Muscle layer of colon (tissue), 2 donors: ENCODE data around the gene ACSF2.

Experiments
- H3K27ac ChIP-seq: one replicate; pipeline ENCODE4 v1.7.0; 2013; ENCODE audit warnings: low read depth, mild to moderate bottlenecking, low read length, moderate library complexity
- H3K27me3 ChIP-seq, 2 donors: one replicate each; pipeline ENCODE4 v1.7.0; 2013; ENCODE audit warnings: low read length in 2 of 2, mild to moderate bottlenecking in 2 of 2; ENCODE audit not compliant: insufficient read depth in 2 of 2, control insufficient read depth in 1 of 2
- H3K36me3 ChIP-seq: one replicate; pipeline ENCODE4 v1.7.0; 2013; ENCODE audit warnings: mild to moderate bottlenecking, low read length; ENCODE audit not compliant: insufficient read depth
- H3K4me1 ChIP-seq: one replicate; pipeline ENCODE4 v1.7.0; 2013; ENCODE audit warnings: mild to moderate bottlenecking, low read length; ENCODE audit not compliant: insufficient read depth
- H3K4me3 ChIP-seq, 2 donors: one replicate each; pipeline ENCODE4 v1.7.0; 2013; ENCODE audit warnings: low read length in 2 of 2, low read depth in 1 of 2, mild to moderate bottlenecking in 1 of 2, moderate library complexity in 1 of 2
- H3K9ac ChIP-seq: one replicate; pipeline ENCODE4 v1.7.0; 2013; ENCODE audit warnings: low read length
- H3K9me3 ChIP-seq: one replicate; pipeline ENCODE4 v1.7.0; 2013; ENCODE audit warnings: mild to moderate bottlenecking, low read length
- donor health status: abdominal sarcoma.
- donor health status: Adenocarcinoma of cecum.

The ACSF2 gene

GRCh38 chr17:50514936-50515702, 89.1 kb downstream of the ACSF2 start:
- Histone ChIP-seq H3K27ac (no peak overlapping the region), H3K36me3 (no peaks in the 10 kb centered on the region), H3K4me1 (peaks cover 7% of the 10 kb centered on the region), H3K27me3 (no peaks in the 10 kb centered on the region), H3K9me3 (no peaks in the 10 kb centered on the region), H3K9ac (no peak overlapping the region), H3K4me3 (no peak overlapping the region)

DNA sequence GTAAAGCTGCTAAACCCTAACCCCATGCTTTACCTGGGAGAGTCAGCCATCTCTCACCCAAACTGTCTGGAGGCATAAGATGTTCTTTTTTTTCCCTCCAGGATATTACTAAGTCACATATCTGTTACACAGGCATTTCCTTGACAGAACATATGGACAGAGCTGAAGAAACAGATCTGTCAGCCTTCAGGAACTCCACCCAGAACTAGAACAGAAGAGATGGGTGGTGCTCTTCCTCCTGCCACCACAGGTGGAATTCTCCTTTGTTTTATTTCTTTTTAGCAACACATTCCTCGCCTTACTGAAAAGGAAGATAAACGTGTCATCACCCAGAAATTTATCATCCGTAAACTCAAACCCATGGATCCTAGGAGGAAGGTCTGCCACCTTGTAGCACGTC, 91.0 kb downstream of the ACSF2 start:
- H3K27ac ChIP-seq = no peak overlapping the region
- no peaks in the 10 kb centered on the region for H3K36me3 ChIP-seq
- no peaks in the 10 kb centered on the region for H3K27me3 ChIP-seq
- peaks cover 7% of the 10 kb centered on the region for H3K4me1 ChIP-seq
- H3K9me3 ChIP-seq = no peaks in the 10 kb centered on the region
- no peak overlapping the region for H3K4me3 ChIP-seq
- H3K9ac ChIP-seq = no peak overlapping the region

DNA sequence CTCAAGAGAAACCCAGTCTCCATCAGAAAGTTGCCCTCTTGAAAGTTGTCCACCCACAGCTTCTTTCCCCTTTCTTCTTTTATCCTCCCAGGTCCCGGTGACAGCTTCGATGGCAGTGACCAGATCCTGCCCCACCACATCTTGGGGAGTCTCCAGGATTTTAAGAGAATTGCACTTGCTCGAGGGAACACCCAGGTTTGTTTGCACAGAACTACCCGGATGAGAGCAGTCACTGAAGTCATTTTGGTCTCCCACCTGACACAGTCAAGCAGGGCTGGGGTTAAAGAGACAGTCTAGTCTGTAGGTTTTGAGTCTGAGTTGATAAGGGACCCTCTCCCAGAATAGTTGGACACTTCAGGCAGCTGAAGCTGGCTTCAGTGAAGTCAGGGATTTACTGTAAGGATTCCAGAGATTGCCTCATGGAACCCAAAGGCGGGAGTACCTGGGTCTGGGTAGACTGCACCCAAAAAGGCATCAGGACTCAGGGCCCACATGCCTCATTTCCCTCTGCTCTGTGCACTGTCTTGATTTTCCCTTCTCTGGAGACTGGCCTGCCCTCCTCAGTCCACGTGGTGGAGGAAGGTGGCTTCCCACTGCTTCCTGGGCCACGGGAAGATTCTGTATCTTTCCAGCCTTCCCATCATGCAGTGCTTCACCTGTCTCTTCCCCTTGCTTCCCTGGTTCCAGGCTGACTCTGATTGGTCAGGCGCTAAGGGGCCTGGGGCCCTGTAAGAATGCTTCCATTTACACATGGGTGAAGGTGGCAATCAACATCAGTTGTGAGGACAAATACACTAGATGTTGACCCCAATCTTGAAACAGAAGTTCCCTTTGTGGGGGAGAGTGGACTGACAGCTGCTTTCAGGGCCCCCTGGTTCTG, 91.7 kb downstream of the ACSF2 start:
- H3K9ac ChIP-seq = no peak overlapping the region
- no peaks in the 10 kb centered on the region for H3K36me3 ChIP-seq
- no peak overlapping the region for H3K4me3 ChIP-seq
- peaks cover 7% of the 10 kb centered on the region for H3K4me1 ChIP-seq
- no peak overlapping the region for H3K27ac ChIP-seq
- no peaks in the 10 kb centered on the region for H3K27me3 ChIP-seq
- no peaks in the 10 kb centered on the region for H3K9me3 ChIP-seq

DNA sequence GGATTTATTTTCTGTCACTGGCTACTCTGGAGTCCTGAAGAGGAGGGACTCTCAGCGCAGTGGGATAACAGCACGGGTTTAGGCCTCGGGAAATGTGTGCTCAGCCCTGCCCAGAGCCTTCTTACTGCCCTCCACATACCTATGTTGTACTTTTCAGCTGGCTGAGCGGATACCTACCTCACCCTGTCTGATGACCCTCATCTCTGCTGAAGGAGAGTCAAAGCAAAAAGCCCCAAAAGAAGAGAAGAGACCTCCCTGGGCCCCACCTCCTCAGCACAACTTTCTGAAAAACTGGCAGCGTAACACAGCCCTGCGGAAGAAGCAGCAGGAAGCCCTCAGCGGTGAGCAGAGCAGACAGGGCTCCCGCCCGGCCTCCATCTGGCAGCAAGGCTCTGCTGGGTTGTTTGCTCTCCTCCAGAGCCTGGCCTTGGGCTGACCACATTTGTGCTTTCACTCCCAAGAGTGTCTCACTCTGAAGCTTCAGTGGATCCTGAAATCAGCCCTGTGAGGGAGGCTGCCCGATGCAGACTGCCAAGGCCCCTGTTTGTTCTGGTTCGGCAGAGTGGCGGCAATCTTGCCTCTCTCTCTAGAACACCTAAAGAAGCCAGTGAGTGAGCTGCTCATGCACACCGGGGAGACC, 92.5 kb downstream of the ACSF2 start:
- H3K4me1 ChIP-seq = peaks cover 7% of the 10 kb centered on the region
- no peak overlapping the region for H3K9ac ChIP-seq
- H3K36me3 ChIP-seq = no peaks in the 10 kb centered on the region
- H3K27me3 ChIP-seq = no peaks in the 10 kb centered on the region
- no peak overlapping the region for H3K4me3 ChIP-seq
- H3K27ac ChIP-seq = no peak overlapping the region
- H3K9me3 ChIP-seq = no peaks in the 10 kb centered on the region

GRCh38 chr17:50519141-50519834, 93.3 kb downstream of the ACSF2 start:
- Histone ChIP-seq H3K4me1 (peaks cover 7% of the 10 kb centered on the region), H3K9ac (no peak overlapping the region), H3K27ac (no peak overlapping the region), H3K36me3 (no peaks in the 10 kb centered on the region), H3K9me3 (no peaks in the 10 kb centered on the region), H3K4me3 (no peak overlapping the region), H3K27me3 (no peaks in the 10 kb centered on the region)

GRCh38 chr17:50520483-50520882, 94.5 kb downstream of the ACSF2 start:
- no peaks in the 10 kb centered on the region for H3K9me3 ChIP-seq
- no peak overlapping the region for H3K27ac ChIP-seq
- no peak overlapping the region for H3K9ac ChIP-seq
- H3K4me3 ChIP-seq = no peak overlapping the region
- no peaks in the 10 kb centered on the region for H3K27me3 ChIP-seq
- H3K36me3 ChIP-seq = no peaks in the 10 kb centered on the region
- H3K4me1 ChIP-seq = peaks cover under 1% of the 10 kb centered on the region

GRCh38 chr17:50521514-50521913, 95.5 kb downstream of the ACSF2 start:
- Histone ChIP-seq H3K27ac (no peak overlapping the region), H3K4me3 (no peak overlapping the region), H3K4me1 (no peaks in the 10 kb centered on the region), H3K9ac (no peak overlapping the region), H3K9me3 (no peaks in the 10 kb centered on the region), H3K36me3 (no peaks in the 10 kb centered on the region), H3K27me3 (no peaks in the 10 kb centered on the region)

- no peak overlapping the region for H3K4me3 ChIP-seq
- no peaks in the 10 kb centered on the region for H3K36me3 ChIP-seq
- H3K27me3 ChIP-seq = no peaks in the 10 kb centered on the region
- no peak overlapping the region for H3K27ac ChIP-seq
- no peaks in the 10 kb centered on the region for H3K9me3 ChIP-seq
- H3K4me1 ChIP-seq = no peaks in the 10 kb centered on the region
- H3K9ac ChIP-seq = no peak overlapping the region
Observed at GRCh38 chr17:50522766-50523165, 96.7 kb downstream of the ACSF2 start.

- H3K4me3 ChIP-seq = no peak overlapping the region
- H3K4me1 ChIP-seq = no peaks in the 10 kb centered on the region
- no peaks in the 10 kb centered on the region for H3K36me3 ChIP-seq
- no peaks in the 10 kb centered on the region for H3K27me3 ChIP-seq
- H3K27ac ChIP-seq = no peak overlapping the region
- no peak overlapping the region for H3K9ac ChIP-seq
- H3K9me3 ChIP-seq = no peaks in the 10 kb centered on the region
Observed at GRCh38 chr17:50523208-50523607, 97.2 kb downstream of the ACSF2 start.
